Activated CD4-positive, CD25-positive, alpha-beta regulatory T cell treated with anti-CD3 and anti-CD28 coated beads, Interleukin-2, amount 50 U/mL, for 24 hours (primary cell): Measurements from ENCODE around the gene ZNF268.

ENCODE experiments used
- ATAC-seq, 2 donors: fragments of 150-1000 bp; cut with Tn5 transposase; one replicate each; pipeline ENCODE4 v1.10.0; 2021; ENCODE audit warnings: mild to moderate bottlenecking in 1 of 2, moderate library complexity in 1 of 2

ZNF268 gene

GRCh38 chr12:133181238-133181959, at the start of gene ZNF268:
Gene ZNF268, plus strand, starts transcription at chr12:133181495. Its CDS starts 503 bp downstream, at chr12:133181998.
- ATAC-seq, result peak; percentile 93 to 97

GRCh38 chr12:133135747-133136146, 45.5 kb upstream of the ZNF268 start:
- ATAC-seq, result no peak

GRCh38 chr12:133145981-133146380, 35.3 kb upstream of the ZNF268 start:
- ATAC-seq, result no peak

GRCh38 chr12:133156125-133156690, 25.1 kb upstream of the ZNF268 start:
- ATAC-seq, result no peak

GRCh38 chr12:133165776-133166175, 15.5 kb upstream of the ZNF268 start:
- ATAC-seq, result no peak

- ATAC-seq, result no peak
Measured at GRCh38 chr12:133172491-133172890, 8.8 kb upstream of the ZNF268 start.

- no peak for ATAC-seq
Measured at GRCh38 chr12:133174901-133175300, 6.4 kb upstream of the ZNF268 start.

- no peak for ATAC-seq
Measured at GRCh38 chr12:133180669-133181068, 626 bp upstream of the ZNF268 start.

- ATAC-seq, result no peak
Measured at GRCh38 chr12:133190176-133190575, 8.9 kb downstream of the ZNF268 start.

- ATAC-seq, result no peak
Measured at GRCh38 chr12:133192847-133193246, 11.6 kb downstream of the ZNF268 start.

- ATAC-seq, result no peak
Measured at GRCh38 chr12:133201888-133202287, 20.6 kb downstream of the ZNF268 start.

- ATAC-seq, result no peak
Measured at GRCh38 chr12:133202493-133203343, 21.4 kb downstream of the ZNF268 start.

- no peak for ATAC-seq
Measured at GRCh38 chr12:133203344-133204263, 22.3 kb downstream of the ZNF268 start.

GRCh38 chr12:133204264-133204603, 22.9 kb downstream of the ZNF268 start:
- no peak for ATAC-seq

GRCh38 chr12:133206390-133206789, 25.1 kb downstream of the ZNF268 start:
- no peak for ATAC-seq

- no peak for ATAC-seq
Measured at GRCh38 chr12:133215724-133216123, 34.4 kb downstream of the ZNF268 start.

GRCh38 chr12:133217219-133217618, 35.9 kb downstream of the ZNF268 start:
- no peak for ATAC-seq

GRCh38 chr12:133220521-133220920, 39.2 kb downstream of the ZNF268 start:
- no peak for ATAC-seq

- ATAC-seq, result no peak
Measured at GRCh38 chr12:133221241-133221640, 39.9 kb downstream of the ZNF268 start.

GRCh38 chr12:133222211-133222610, 40.9 kb downstream of the ZNF268 start:
- ATAC-seq, result no peak

GRCh38 chr12:133225527-133225926, 44.2 kb downstream of the ZNF268 start:
- no peak for ATAC-seq

GRCh38 chr12:133226690-133227089, 45.4 kb downstream of the ZNF268 start:
- no peak for ATAC-seq
